ENCODE measurements around the gene ZNF521. TPM values are rescaled to one million over a fixed set of nuclear protein-coding genes. Genes with fewer than 3 reads are reported as not detected.

Gene ZNF521
- total RNA-seq, 2 donors from 2014 or later: 8.0 to 17.2 TPM

- no peak for ATAC-seq (ENCODE audit: insufficient number of reproducible peaks, low FRiP score, low read depth)
- Histone ChIP-seq H3K27ac (no peak overlapping the region), H3K9me3 (no peaks in the 10 kb centered on the region), H3K4me3 (no peak overlapping the region), H3K36me3 (no peaks in the 10 kb centered on the region), H3K4me1 (ENCODE audit: control insufficient read depth in 1 of 2, low read depth in 2 of 2) (no peaks in the 10 kb centered on the region), H3K27me3 (replicated peaks; ENCODE audit: insufficient read depth) (no peaks in the 10 kb centered on the region)
- no peak for TF ChIP-seq CTCF (IDR thresholded peaks at IDR 0.05)
- DNase-seq (ENCODE audit: low spot score): no peak
Observed at GRCh38 chr18:25167612-25168410, 184.2 kb downstream of the ZNF521 start.

GRCh38 chr18:25166113-25166512 is 185.9 kb downstream of the ZNF521 start:
- ATAC-seq (ENCODE audit: insufficient number of reproducible peaks, low FRiP score, low read depth): no peak
- no peaks in the 10 kb centered on the region for H3K36me3 ChIP-seq
- H3K9me3 ChIP-seq: no peaks in the 10 kb centered on the region
- H3K27me3 ChIP-seq (replicated peaks; ENCODE audit: insufficient read depth): no peaks in the 10 kb centered on the region
- no peak overlapping the region for H3K27ac ChIP-seq
- no peaks in the 10 kb centered on the region for H3K4me1 ChIP-seq (ENCODE audit: control insufficient read depth in 1 of 2, low read depth in 2 of 2)
- no peak for DNase-seq (ENCODE audit: low spot score)
- H3K4me3 ChIP-seq: no peak overlapping the region
- TF ChIP-seq CTCF (IDR thresholded peaks at IDR 0.05): no peak

- Histone ChIP-seq H3K27ac (no peak overlapping the region), H3K36me3 (no peaks in the 10 kb centered on the region), H3K9me3 (no peaks in the 10 kb centered on the region), H3K4me1 (ENCODE audit: control insufficient read depth in 1 of 2, low read depth in 2 of 2) (no peaks in the 10 kb centered on the region), H3K27me3 (replicated peaks; ENCODE audit: insufficient read depth) (no peaks in the 10 kb centered on the region), H3K4me3 (peak overlapping the region; percentile 60)
- ATAC-seq (ENCODE audit: insufficient number of reproducible peaks, low FRiP score, low read depth): no peak
- no peak for DNase-seq (ENCODE audit: low spot score)
- no peak for TF ChIP-seq CTCF (IDR thresholded peaks at IDR 0.05)
Observed at GRCh38 chr18:25164848-25165811, 186.8 kb downstream of the ZNF521 start.

- ATAC-seq (ENCODE audit: insufficient number of reproducible peaks, low FRiP score, low read depth) (no peak), DNase-seq (ENCODE audit: low spot score) (no peak)
- no peak for TF ChIP-seq CTCF (IDR thresholded peaks at IDR 0.05)
- Histone ChIP-seq H3K4me3 (peak overlapping the region; percentile 60), H3K9me3 (no peaks in the 10 kb centered on the region), H3K27ac (no peak overlapping the region), H3K27me3 (replicated peaks; ENCODE audit: insufficient read depth) (no peaks in the 10 kb centered on the region), H3K4me1 (ENCODE audit: control insufficient read depth in 1 of 2, low read depth in 2 of 2) (no peaks in the 10 kb centered on the region), H3K36me3 (no peaks in the 10 kb centered on the region)
Observed at GRCh38 chr18:25164211-25164847, 187.6 kb downstream of the ZNF521 start.

- ATAC-seq (ENCODE audit: insufficient number of reproducible peaks, low FRiP score, low read depth) (no peak), DNase-seq (ENCODE audit: low spot score) (no peak)
- no peak for TF ChIP-seq CTCF (IDR thresholded peaks at IDR 0.05)
- no peaks in the 10 kb centered on the region for H3K36me3 ChIP-seq
- peaks cover 4% of the 10 kb centered on the region for H3K9me3 ChIP-seq
- no peak overlapping the region for H3K4me3 ChIP-seq
- H3K27ac ChIP-seq: no peak overlapping the region
- no peaks in the 10 kb centered on the region for H3K4me1 ChIP-seq (ENCODE audit: control insufficient read depth in 1 of 2, low read depth in 2 of 2)
- H3K27me3 ChIP-seq (replicated peaks; ENCODE audit: insufficient read depth): no peaks in the 10 kb centered on the region
Observed at GRCh38 chr18:25153426-25153825, 198.5 kb downstream of the ZNF521 start.

Data from thoracic aorta (tissue), 2 donors.